OCI-LY1 (cell line): ENCODE results near the gene LRCH1.

Experiments used
- EZH2 ChIP-seq: fragments of 200-600 bp; sonication (generic), shearing (Covaris generic); IDR thresholded peaks from 2 replicates; pipeline ENCODE4 v1.8.0; 2017; ENCODE audit warnings: borderline replicate concordance, mixed run types, mild to moderate bottlenecking, antibody characterized with exemption, low read length, moderate library complexity, mixed read lengths
- TF ChIP-seq, protein P1 (sequence below): fragments of 200-600 bp; sonication (generic), shearing (Covaris generic); IDR thresholded peaks from 2 replicates; pipeline ENCODE4 v1.5.1; 2017; ENCODE audit warnings: mild to moderate bottlenecking, antibody characterized with exemption, low read length, moderate library complexity, mixed read lengths

DNA sequence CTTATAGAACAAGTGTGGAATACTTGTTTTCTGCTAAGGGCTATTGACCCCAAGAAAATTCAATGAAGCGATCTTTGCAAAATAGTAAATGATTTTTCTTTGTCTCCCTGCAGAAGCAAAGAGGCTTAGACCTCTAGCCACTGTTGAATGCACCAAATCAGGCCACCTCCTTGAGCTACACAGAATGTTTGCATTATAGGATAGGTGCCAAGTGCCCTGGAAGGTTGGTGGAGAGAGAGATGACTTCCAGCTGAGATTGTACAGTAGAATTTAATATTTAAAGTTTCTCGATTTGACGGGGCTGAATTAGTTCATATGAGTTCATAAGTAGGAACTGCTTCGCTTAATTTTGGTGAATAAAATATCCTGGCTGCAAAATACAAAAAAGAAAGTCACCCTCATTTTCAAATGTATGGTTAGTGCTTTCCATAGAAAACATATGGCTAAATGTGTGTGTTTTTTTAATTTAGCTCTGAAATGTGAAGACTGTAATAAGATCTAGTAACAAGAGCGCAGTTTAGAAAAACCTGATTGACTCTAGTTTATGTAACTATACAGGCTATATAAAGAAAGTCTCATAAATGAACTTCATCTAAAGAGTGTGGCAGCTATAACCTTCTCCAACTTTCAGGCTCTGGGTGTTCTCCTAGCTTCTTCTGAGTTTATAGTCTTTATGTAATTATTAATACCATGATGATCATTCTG lies 41.6 kb downstream of the LRCH1 start:
- TF ChIP-seq, protein P1, sequence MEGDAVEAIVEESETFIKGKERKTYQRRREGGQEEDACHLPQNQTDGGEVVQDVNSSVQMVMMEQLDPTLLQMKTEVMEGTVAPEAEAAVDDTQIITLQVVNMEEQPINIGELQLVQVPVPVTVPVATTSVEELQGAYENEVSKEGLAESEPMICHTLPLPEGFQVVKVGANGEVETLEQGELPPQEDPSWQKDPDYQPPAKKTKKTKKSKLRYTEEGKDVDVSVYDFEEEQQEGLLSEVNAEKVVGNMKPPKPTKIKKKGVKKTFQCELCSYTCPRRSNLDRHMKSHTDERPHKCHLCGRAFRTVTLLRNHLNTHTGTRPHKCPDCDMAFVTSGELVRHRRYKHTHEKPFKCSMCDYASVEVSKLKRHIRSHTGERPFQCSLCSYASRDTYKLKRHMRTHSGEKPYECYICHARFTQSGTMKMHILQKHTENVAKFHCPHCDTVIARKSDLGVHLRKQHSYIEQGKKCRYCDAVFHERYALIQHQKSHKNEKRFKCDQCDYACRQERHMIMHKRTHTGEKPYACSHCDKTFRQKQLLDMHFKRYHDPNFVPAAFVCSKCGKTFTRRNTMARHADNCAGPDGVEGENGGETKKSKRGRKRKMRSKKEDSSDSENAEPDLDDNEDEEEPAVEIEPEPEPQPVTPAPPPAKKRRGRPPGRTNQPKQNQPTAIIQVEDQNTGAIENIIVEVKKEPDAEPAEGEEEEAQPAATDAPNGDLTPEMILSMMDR, result no peak
- no peak for TF ChIP-seq EZH2
